Mucosa of stomach (tissue), 1 donor: Measurements from ENCODE around the gene PHEX.

ENCODE experiments used
- H3K27me3 ChIP-seq: one replicate; pipeline ENCODE4 v1.7.0; 2013; ENCODE audit warnings: mild to moderate bottlenecking, low read length; ENCODE audit not compliant: control insufficient read depth, insufficient read depth
- H3K36me3 ChIP-seq: one replicate; pipeline ENCODE4 v1.7.0; 2013; ENCODE audit warnings: low read length; ENCODE audit not compliant: control insufficient read depth, insufficient read depth
- H3K4me1 ChIP-seq: one replicate; pipeline ENCODE4 v1.7.0; 2013; ENCODE audit warnings: mild to moderate bottlenecking, low read length; ENCODE audit not compliant: control insufficient read depth, insufficient read depth
- H3K4me3 ChIP-seq: one replicate; pipeline ENCODE4 v1.7.0; 2013; ENCODE audit warnings: low read length
- H3K9ac ChIP-seq: one replicate; pipeline ENCODE4 v1.7.0; 2013; ENCODE audit warnings: mild to moderate bottlenecking, low read length, moderate library complexity
- H3K9me3 ChIP-seq: one replicate; pipeline ENCODE4 v1.7.0; 2013; ENCODE audit warnings: mild to moderate bottlenecking, low read length, moderate library complexity; ENCODE audit not compliant: control insufficient read depth
- donor health status: Pancreatic carcinoma.

Gene PHEX

DNA sequence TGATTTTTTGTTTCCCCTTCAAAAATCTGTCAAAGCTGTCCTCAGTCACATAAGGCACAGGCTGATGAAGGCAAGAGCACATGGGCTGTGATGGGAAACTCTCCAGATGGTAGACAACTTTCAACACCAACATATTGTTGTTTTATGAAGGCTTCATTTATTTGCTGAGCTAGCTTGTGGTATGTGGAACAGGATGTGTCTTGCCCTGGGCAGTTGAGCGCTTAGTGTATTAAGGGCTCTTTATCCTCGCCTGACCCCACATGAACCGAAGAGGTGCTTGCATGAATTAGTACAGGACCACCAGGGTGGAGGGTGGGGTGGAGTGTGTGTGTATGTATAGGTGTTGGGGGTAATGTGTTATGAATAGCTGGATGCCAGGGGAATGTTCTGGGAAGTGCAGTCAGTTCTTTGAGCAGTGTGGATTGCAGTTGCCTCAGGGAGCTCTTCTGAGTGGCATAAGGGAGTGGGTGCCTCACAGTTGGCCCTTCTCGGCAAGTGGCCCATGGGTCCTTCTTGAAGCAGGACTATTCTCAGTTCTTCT lies 103.1 kb downstream of the PHEX start:
- Histone ChIP-seq H3K4me1 (peaks cover 8% of the 10 kb centered on the region), H3K36me3 (no peaks in the 10 kb centered on the region), H3K27me3 (no peaks in the 10 kb centered on the region), H3K9ac (no peak overlapping the region), H3K9me3 (no peaks in the 10 kb centered on the region), H3K4me3 (no peak overlapping the region)

DNA sequence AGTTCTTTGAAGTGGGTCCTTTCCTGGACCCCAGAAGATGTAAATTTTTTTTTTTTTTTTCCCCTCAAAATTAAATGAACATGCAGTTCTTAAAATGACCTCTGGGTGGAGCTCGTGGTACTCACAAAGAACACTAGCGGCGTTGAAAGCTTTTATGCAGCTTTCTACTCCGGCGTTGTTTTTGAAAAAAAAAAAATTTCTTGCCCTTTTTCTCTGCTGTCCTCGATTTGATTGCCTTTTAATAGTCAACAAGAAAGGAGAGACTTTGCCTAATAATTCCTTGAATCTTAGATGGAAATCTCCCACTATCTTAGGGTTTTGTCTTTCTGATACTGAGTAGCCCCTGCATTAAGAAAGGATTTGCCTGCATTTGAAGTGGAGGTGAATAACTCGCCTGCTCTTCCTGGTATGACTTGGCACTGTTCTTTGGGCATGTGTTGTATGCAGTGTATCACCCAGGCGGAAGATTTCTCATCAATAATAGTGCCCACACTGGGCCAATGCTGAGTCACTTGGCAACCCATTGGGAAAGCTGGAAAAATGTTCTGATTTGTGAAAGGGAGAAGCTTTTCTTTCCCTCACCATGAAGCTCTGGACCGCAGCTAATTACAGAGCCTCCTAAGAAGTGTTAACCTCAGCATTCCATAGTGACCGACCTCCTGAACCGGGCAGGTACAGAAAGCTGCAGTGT lies 104.0 kb downstream of the PHEX start:
- Histone ChIP-seq H3K27me3 (no peaks in the 10 kb centered on the region), H3K4me1 (peaks cover 8% of the 10 kb centered on the region), H3K4me3 (no peak overlapping the region), H3K9ac (no peak overlapping the region), H3K9me3 (no peaks in the 10 kb centered on the region), H3K36me3 (no peaks in the 10 kb centered on the region)

DNA sequence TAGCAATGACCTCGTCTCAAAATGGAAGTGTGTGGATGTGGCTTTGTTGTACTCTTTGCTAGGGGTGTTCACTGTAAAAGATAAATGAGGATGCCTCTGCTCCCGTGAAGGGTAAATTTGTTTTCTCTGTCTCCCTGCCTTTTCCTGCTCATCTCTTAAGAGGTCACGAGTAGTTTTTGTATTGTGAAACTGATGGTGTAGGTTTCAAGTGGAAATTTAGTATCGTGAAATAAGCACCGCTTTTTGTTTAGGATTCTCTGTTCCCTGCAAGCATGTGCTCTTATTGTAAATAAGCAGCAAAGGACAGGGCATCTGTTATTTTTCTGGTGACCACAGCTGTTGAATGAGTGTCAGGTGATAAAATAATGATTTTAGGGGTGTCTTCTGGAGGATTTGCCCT lies 104.6 kb downstream of the PHEX start:
- Histone ChIP-seq H3K9me3 (no peaks in the 10 kb centered on the region), H3K36me3 (no peaks in the 10 kb centered on the region), H3K4me1 (peaks cover 8% of the 10 kb centered on the region), H3K9ac (no peak overlapping the region), H3K27me3 (no peaks in the 10 kb centered on the region), H3K4me3 (no peak overlapping the region)

DNA sequence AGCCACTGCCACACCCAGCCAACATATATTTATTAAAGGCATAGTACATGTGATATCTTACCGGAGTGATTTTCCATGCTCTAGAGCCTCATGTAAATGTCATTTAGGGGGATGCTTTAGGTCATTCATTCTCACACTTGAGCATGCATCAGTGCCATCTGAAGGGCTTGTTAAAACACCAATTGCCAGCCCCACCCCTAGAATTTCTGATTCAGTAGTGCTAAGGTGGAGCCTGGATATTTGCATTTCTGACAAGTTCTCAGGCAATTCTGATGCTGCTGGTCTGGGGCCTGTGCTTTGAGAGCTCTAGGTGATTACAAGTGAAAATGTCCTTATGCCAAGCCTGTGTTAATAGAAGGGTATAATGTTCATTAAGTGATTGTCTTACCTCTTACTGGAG lies 107.7 kb downstream of the PHEX start:
- H3K9ac ChIP-seq, result no peak overlapping the region
- no peaks in the 10 kb centered on the region for H3K9me3 ChIP-seq
- H3K27me3 ChIP-seq, result no peaks in the 10 kb centered on the region
- peaks cover 8% of the 10 kb centered on the region for H3K4me1 ChIP-seq
- no peaks in the 10 kb centered on the region for H3K36me3 ChIP-seq
- no peak overlapping the region for H3K4me3 ChIP-seq

DNA sequence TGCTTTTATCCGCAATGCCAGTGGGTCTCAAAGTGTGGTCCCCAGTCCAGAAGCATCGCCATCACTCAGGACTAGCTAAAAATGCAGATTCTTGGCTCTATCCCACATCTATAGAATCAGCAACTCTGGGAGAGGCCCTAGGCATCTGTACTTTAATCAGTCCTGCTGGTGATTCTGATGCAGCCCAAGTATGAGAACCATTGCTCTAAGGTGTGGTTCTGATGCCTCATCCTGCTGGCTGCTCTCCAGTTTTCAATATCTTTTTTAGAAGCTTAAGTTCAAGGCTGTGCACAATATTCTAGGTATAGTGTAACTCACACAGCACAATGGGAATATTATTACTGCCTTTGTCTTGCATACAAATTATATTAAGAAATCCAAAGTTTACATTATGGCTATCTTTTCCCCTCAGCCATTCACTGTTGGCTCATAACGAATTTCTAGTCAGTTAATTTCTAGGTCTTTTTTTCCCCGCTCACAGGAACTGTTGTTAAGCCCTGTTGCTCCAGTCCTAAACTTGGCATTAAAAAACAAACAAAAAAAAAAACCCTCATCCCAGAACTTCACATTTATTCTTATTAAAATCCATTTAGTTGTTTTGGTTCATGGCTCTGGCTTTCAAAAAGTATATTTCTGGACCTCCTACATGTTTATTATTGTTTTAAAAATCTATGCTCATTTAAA lies 109.1 kb downstream of the PHEX start:
- no peak overlapping the region for H3K4me3 ChIP-seq
- no peaks in the 10 kb centered on the region for H3K9me3 ChIP-seq
- no peaks in the 10 kb centered on the region for H3K4me1 ChIP-seq
- H3K27me3 ChIP-seq, result no peaks in the 10 kb centered on the region
- H3K36me3 ChIP-seq, result no peaks in the 10 kb centered on the region
- H3K9ac ChIP-seq, result no peak overlapping the region

DNA sequence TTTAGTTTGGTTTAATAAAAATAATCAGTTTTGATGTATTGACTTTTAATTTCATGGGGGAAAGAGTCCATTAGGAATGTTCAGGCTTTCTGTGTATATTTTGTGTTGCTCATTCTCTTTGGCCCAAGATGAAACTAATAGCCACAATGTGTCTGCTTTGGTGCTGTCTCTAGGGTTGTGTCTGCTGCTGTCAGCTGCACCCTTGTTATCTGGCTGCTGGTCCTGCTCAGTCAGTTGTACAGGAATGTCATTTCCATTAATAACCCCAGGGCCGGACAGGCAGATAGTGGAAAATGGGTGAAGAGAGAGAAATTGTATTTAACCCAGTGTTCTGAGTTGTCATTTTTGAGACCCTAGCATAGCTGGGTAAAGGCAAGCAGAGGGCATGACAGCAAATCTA lies 115.1 kb downstream of the PHEX start:
- H3K9me3 ChIP-seq, result no peaks in the 10 kb centered on the region
- H3K9ac ChIP-seq, result no peak overlapping the region
- H3K4me1 ChIP-seq, result no peaks in the 10 kb centered on the region
- no peaks in the 10 kb centered on the region for H3K27me3 ChIP-seq
- H3K36me3 ChIP-seq, result no peaks in the 10 kb centered on the region
- H3K4me3 ChIP-seq, result no peak overlapping the region

DNA sequence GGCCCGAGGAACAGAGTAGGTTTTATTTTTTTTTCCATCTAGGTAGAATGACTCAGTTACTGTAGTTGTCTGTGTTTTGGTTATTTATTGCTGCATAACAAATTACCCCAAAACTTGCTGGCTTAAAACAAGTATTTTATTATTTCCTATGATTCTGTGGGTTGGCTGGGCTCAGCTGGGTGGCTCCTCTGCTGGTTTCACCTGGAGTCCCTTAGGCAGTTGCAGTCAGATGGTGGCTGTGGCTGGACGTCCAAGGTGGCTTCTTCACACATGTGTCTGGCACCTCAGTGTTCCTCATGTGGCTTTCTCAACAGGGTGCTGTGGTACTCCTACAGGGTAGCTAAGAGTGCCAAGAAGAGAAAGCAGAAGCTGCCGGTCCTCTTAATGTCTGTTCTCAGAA lies 115.8 kb downstream of the PHEX start:
- Histone ChIP-seq H3K4me1 (no peaks in the 10 kb centered on the region), H3K4me3 (no peak overlapping the region), H3K36me3 (no peaks in the 10 kb centered on the region), H3K9ac (no peak overlapping the region), H3K9me3 (no peaks in the 10 kb centered on the region), H3K27me3 (no peaks in the 10 kb centered on the region)

DNA sequence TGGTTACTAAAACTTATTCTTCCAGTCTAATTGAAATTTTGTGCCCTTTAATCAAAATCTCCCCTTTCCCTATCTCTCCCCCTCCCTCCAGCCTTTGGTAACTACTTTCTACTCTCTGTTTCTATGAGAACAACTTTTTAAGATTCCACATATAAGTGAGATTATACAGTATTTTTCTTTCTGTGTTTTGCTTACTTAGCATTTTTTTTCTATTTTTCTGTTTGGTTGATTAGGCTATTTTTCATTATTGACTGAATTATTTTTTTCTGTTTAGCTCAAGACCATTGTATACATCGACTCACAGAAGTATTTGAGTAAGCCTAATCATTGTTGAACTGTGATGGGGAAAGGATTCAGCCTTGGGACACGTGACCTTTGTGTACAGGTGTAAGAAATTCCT lies 116.4 kb downstream of the PHEX start:
- no peaks in the 10 kb centered on the region for H3K27me3 ChIP-seq
- no peaks in the 10 kb centered on the region for H3K4me1 ChIP-seq
- no peaks in the 10 kb centered on the region for H3K9me3 ChIP-seq
- no peak overlapping the region for H3K4me3 ChIP-seq
- no peaks in the 10 kb centered on the region for H3K36me3 ChIP-seq
- no peak overlapping the region for H3K9ac ChIP-seq

DNA sequence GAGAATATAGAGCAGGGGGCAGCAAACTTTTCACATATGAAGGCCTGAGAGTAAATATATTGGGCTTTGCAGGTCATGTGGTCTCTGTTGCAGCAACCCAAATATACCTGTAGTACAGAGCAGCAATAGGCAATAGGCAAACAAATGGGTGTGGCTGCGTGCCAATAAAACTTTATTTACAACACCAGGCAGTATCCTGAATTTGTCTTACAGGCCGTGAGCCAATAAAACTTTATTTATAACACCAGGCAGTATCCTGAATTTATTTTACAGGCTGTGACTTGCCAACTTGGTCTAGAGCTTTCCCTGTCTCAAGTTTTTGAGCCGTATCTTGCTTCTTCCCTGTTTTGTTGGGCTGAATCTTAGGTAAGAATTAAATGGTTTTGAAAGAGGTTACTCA lies 118.2 kb downstream of the PHEX start:
- Histone ChIP-seq H3K27me3 (no peaks in the 10 kb centered on the region), H3K4me3 (no peak overlapping the region), H3K36me3 (no peaks in the 10 kb centered on the region), H3K9me3 (no peaks in the 10 kb centered on the region), H3K9ac (no peak overlapping the region), H3K4me1 (no peaks in the 10 kb centered on the region)

DNA sequence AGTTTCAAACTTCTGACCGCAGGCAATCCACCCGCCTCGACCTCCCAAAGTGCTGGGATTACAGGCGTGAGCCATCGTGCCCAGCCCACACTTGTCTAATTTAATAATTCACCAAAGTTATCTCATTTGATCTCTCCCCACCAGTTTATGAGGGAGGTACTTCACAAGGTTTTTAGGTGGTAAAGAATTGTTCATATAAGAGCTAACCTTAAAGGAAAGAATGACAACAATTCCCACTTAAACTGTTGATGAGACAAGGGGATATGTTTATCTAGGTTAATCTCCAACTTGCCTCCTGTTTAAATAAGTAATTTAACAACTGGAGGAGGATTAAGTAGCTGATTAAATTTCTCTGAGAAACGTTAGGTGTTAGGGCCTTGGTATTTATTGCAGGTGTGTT lies 123.0 kb downstream of the PHEX start:
- Histone ChIP-seq H3K4me3 (no peak overlapping the region), H3K27me3 (no peaks in the 10 kb centered on the region), H3K9ac (no peak overlapping the region), H3K4me1 (no peaks in the 10 kb centered on the region), H3K36me3 (no peaks in the 10 kb centered on the region), H3K9me3 (no peaks in the 10 kb centered on the region)

DNA sequence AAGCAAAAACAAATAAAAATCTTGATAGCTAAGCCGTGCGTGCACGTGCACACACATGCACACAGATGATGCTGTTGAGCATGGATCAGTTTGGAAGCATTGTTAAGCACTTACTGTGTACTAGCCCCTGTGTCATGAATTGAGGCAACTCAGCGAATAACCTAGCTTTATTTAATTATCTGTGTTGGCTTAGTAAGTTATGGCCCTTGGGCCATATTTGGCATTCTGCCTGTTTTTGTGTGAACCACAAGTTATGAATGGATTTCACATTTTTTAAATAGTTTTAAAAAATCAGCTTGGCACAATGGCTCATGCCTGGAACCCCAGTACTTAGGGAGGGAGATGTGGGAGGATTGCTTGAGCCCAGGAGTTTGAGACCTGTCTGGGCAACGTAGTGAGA lies 126.9 kb downstream of the PHEX start:
- no peaks in the 10 kb centered on the region for H3K36me3 ChIP-seq
- H3K9ac ChIP-seq, result no peak overlapping the region
- no peaks in the 10 kb centered on the region for H3K9me3 ChIP-seq
- H3K4me1 ChIP-seq, result no peaks in the 10 kb centered on the region
- no peak overlapping the region for H3K4me3 ChIP-seq
- H3K27me3 ChIP-seq, result no peaks in the 10 kb centered on the region

DNA sequence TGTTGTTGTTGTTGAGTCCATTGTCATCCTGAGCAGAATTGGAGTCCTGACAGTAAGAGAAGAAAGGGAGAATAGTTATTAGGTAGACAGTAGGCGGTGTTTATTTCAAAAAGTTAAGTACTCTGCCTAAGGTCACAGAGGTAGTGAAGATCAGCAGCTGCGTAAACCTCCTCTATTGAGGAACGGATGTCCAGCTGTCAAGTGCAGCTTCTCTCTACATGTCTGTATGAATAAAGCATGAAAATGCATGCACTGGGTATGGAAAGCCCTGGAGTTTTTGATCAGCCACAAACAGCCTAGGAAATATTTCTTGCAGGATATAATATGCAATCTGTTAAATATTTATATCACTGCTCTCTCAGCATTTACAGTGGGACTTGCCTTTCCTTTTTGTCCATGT lies 131.2 kb downstream of the PHEX start:
- Histone ChIP-seq H3K4me3 (no peak overlapping the region), H3K9ac (no peak overlapping the region), H3K4me1 (no peaks in the 10 kb centered on the region), H3K27me3 (no peaks in the 10 kb centered on the region), H3K36me3 (no peaks in the 10 kb centered on the region), H3K9me3 (no peaks in the 10 kb centered on the region)
